GM18870 (cell line): ENCODE data around the gene MAB21L4.

Experiments used
- ATAC-seq: cut with Tn5 transposase; IDR thresholded peaks from one replicate; pipeline ENCODE4 v1.9.1; 2021; ENCODE audit warnings: moderate library complexity; ENCODE audit not compliant: unreplicated experiment

The MAB21L4 gene

GRCh38 chr2:240884745-240885144 lies 11.2 kb downstream of the MAB21L4 start:
- no peak for ATAC-seq

GRCh38 chr2:240884221-240884620 lies 11.7 kb downstream of the MAB21L4 start:
- no peak for ATAC-seq

GRCh38 chr2:240881913-240882312 lies 14.0 kb downstream of the MAB21L4 start:
- ATAC-seq = no peak

GRCh38 chr2:240879105-240879504 lies 16.9 kb downstream of the MAB21L4 start:
- ATAC-seq = no peak

- no peak for ATAC-seq
Measured at GRCh38 chr2:240878341-240878936, 17.5 kb downstream of the MAB21L4 start.

- ATAC-seq = no peak
Measured at GRCh38 chr2:240877460-240878340, 18.3 kb downstream of the MAB21L4 start.

- ATAC-seq = no peak
Measured at GRCh38 chr2:240876475-240877251, 19.3 kb downstream of the MAB21L4 start.

GRCh38 chr2:240876035-240876474 lies 19.9 kb downstream of the MAB21L4 start:
- no peak for ATAC-seq

GRCh38 chr2:240875228-240876034 lies 20.5 kb downstream of the MAB21L4 start:
- no peak for ATAC-seq

GRCh38 chr2:240874715-240875227 lies 21.2 kb downstream of the MAB21L4 start:
- no peak for ATAC-seq

- ATAC-seq = no peak
Measured at GRCh38 chr2:240873805-240874714, 21.9 kb downstream of the MAB21L4 start.

GRCh38 chr2:240873098-240873788 lies 22.7 kb downstream of the MAB21L4 start:
- ATAC-seq = no peak

- no peak for ATAC-seq
Measured at GRCh38 chr2:240872317-240873097, 23.4 kb downstream of the MAB21L4 start.

GRCh38 chr2:240871071-240871958 lies 24.6 kb downstream of the MAB21L4 start:
- ATAC-seq = no peak

- ATAC-seq = no peak
Measured at GRCh38 chr2:240869956-240870875, 25.7 kb downstream of the MAB21L4 start.
